GM06990 (cell line): ENCODE measurements around the gene MAP3K1.
"Not testable (repeated sequence)": the region's sequence is repeated elsewhere in the genome, so short reads cannot be mapped to it uniquely, and the experiment has no call there.

Experiments
- DNase-seq: peaks from one replicate; pipeline ENCODE4 v3.0.0-alpha.2; 2011; ENCODE audit not compliant: insufficient read length; ENCODE audit errors: extremely low read depth
- H3K27me3 ChIP-seq: replicated peaks from 2 replicates; pipeline ENCODE4 v1.6.0; 2011; ENCODE audit warnings: low read length; ENCODE audit not compliant: control insufficient read depth, insufficient read depth
- H3K36me3 ChIP-seq: 2 replicates; pipeline ENCODE4 v1.5.1; 2011; ENCODE audit warnings: low read length; ENCODE audit not compliant: control insufficient read depth, insufficient read depth
- H3K4me3 ChIP-seq: replicated peaks from 2 replicates; pipeline ENCODE4 v1.5.1; 2011; ENCODE audit warnings: low read depth, mild to moderate bottlenecking, control low read depth, low read length
- TF ChIP-seq, protein P1 (sequence below): IDR thresholded peaks from 2 replicates; pipeline ENCODE4 v1.5.1; 2011; ENCODE audit warnings: low read length, control low read depth, mild to moderate bottlenecking, inconsistent platforms; ENCODE audit not compliant: insufficient read depth, poor library complexity, severe bottlenecking

The MAP3K1 gene

DNA sequence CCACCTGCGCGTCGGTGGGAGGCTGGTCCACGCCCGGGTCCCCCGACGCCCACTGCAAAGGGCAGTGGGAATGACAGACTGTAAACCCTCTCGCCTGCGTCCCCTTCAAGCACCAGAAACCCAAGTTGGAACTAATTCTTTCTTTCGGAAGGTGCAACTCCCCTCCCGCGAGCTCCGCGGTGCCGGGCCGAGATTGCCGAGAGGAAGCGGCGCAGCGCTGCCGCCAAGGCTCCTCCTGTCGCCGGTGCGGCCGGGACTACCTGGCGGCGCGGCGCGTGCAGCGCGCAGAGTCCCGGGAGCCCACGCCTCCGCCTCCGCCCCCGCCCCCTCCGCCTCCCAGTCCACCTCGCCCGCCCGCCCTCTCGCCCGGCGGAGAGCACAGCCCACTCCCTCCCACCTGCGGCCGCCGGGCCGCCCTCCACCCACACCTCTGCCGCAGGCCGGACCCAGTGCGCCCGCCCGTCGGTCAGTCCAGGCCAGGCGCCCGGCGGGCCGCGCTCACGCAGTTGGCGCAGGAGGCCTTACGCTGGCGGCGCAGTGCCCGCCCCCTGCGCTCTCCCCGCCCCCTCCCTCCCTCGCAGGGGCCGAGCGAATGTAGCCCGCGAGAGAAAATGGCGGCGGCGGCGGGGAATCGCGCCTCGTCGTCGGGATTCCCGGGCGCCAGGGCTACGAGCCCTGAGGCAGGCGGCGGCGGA lies at the start of gene MAP3K1:
TSS of gene MAP3K1 (plus strand) at position 587 of the 695 bp plus-strand sequence. CDS start at position 612, 25 bp downstream.
- TF ChIP-seq, protein P1, sequence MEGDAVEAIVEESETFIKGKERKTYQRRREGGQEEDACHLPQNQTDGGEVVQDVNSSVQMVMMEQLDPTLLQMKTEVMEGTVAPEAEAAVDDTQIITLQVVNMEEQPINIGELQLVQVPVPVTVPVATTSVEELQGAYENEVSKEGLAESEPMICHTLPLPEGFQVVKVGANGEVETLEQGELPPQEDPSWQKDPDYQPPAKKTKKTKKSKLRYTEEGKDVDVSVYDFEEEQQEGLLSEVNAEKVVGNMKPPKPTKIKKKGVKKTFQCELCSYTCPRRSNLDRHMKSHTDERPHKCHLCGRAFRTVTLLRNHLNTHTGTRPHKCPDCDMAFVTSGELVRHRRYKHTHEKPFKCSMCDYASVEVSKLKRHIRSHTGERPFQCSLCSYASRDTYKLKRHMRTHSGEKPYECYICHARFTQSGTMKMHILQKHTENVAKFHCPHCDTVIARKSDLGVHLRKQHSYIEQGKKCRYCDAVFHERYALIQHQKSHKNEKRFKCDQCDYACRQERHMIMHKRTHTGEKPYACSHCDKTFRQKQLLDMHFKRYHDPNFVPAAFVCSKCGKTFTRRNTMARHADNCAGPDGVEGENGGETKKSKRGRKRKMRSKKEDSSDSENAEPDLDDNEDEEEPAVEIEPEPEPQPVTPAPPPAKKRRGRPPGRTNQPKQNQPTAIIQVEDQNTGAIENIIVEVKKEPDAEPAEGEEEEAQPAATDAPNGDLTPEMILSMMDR: peak; percentile 33
- H3K36me3 ChIP-seq: no peaks in the 10 kb centered on the region
- peaks cover 3% of the 10 kb centered on the region; the same call in 1 of the 2 replicates for H3K27me3 ChIP-seq
- DNase-seq: peak; percentile 88
- peak within 1 kb of the TSS; percentile 65 for H3K4me3 ChIP-seq

DNA sequence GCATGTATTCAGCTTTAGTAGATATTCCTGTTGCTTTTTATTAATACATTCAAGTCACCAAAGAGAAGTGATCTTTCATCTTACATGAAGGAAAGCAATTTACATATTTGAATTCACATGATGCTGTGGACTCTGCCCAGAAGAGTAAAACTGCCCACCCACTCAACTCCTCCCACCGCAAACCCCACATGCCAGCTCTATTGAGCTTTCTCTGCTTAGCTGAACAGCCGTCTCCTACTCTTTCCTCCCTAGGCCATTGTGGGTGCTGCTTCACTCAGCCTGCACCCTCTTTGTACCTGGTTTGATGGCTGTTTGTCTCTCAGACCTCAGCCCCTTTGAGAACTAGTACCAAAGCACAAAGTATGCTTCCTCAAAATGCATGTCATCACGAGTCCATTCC lies 48.4 kb upstream of the MAP3K1 start:
- Histone ChIP-seq H3K4me3 (no peak overlapping the region), H3K27me3 (peaks cover 1% of the 10 kb centered on the region; the same call in 1 of the 2 replicates), H3K36me3 (no peaks in the 10 kb centered on the region)
- no peak for DNase-seq
- TF ChIP-seq, protein P1: no peak

DNA sequence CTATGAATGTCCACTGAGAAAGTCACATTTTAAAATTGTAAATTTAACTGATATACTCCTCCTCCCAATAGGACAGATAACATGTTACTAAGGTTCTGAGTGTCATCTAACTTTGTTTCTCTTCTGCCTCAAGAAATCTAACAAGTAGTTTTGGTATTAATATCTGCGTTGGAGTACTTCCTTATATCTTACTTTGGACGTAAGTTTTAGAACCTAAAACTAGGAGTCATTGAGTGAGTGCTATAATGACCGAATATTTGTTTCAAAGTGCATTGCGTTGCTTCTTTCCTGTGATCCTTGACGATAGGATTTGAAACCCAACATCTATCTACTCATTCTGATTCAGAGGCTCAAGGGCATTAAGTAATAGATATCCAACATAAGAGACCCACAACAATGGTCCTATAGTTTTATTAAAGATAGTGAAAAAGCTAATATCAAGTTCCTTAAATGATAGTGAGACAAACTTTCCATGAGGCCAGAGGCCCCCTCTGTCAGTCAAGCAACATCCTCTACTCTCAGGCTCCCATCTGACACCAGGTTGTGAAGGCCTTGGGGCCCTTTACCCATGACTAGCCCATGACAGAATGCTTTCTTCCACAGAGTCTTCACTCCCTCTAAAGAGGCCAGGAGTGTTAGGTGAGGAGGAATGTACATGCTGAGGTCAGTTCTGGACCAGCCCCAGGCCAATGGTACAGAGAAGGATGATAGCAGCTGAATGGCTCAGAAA lies 45.3 kb upstream of the MAP3K1 start:
- no peak for DNase-seq
- Histone ChIP-seq H3K27me3 (no peaks in the 10 kb centered on the region), H3K36me3 (no peaks in the 10 kb centered on the region), H3K4me3 (no peak overlapping the region)
- TF ChIP-seq, protein P1: no peak

DNA sequence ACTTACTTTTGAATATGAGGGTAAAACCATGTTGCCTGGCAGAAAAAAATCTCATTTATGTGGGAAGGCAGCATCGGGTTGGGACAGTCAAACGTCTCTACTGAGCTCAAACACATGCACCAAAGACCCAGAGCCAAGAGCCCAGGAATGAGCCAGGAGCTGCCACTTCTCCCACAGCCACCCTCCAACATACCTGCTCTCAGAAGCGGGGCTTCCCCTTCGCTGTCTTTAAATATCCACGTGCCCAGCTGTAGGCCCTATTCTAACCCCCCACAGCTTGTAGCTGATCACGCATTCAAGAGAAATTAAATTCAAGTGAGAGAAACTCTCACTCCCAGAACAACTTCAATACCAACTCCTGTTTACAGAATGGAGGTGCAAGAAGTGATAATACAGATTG lies 42.6 kb upstream of the MAP3K1 start:
- no peaks in the 10 kb centered on the region for H3K27me3 ChIP-seq
- DNase-seq: no peak
- H3K36me3 ChIP-seq: no peaks in the 10 kb centered on the region
- TF ChIP-seq, protein P1: no peak
- no peak overlapping the region for H3K4me3 ChIP-seq

DNA sequence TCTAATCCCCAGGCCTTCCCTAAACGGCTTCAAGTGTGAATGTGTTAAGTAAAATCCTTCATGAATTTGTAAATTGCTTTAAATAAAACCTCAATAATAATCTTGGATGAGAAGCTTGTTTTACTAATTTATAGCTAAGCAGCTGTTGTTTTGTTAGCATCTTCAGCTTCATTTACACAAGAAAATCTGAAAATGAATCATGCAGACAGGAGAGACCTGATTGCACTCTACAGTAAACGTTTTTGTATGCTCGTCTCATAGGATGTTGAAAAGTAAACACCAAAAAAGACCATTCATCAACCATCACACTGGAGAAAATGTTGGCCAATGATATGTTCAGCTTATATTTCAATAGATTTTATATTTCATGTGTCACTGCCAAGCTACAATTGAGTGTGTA lies 40.4 kb upstream of the MAP3K1 start:
- DNase-seq: no peak
- Histone ChIP-seq H3K27me3 (no peaks in the 10 kb centered on the region), H3K36me3 (no peaks in the 10 kb centered on the region), H3K4me3 (no peak overlapping the region)
- TF ChIP-seq, protein P1: no peak

DNA sequence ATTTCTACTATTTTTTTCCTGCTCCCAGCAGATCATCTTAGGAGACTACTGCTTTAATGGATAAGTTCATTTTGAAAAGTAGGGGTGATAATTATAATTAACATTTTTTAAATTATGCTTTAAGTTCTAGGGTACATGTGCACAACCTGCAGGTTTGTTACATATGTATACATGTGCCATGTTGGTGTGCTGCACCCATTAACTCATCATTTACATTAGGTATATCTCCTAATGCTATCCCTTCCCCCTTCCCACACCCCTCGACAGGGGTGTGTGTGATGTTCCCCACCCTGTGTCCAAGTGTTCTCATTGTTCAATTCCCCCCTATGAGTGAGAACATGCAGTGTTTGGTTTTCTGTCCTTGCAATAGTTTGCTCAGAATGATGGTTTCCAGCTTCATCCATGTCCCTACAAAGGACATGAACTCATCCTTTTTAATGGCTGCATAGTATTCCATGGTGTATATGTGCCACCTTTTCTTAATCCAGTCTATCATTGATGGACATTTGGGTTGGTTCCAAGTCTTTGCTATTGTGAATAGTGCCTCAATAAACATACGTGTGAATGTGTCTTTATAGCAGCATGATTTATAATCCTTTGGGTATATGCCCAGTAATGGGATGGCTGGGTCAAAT lies 39.0 kb upstream of the MAP3K1 start:
- not testable (repeated sequence) for DNase-seq, H3K36me3 ChIP-seq, H3K4me3 ChIP-seq, H3K27me3 ChIP-seq
